Sigmoid colon (tissue), 4 donors: ENCODE results near the gene SULF2.

Source experiments
- CTCF ChIP-seq, 4 experiments: fragments of 450-650 bp in 3 of 4; fragments of 200-600 bp in 1 of 4; IDR thresholded peaks; one replicate each; pipeline ENCODE4 v1.5.1; 2016 to 2019; ENCODE audit warnings: antibody characterized with exemption in 4 of 4, mild to moderate bottlenecking in 3 of 4, moderate library complexity in 2 of 4
- EP300 ChIP-seq, 4 donors: sonication (generic); formaldehyde crosslinking; IDR thresholded peaks; one replicate each; pipeline ENCODE4 v1.6.1; 2017; ENCODE audit warnings: antibody characterized with exemption in 4 of 4
- POLR2A ChIP-seq, 2 donors: fragments of 450-650 bp; IDR thresholded peaks; one replicate each; pipeline ENCODE4 v1.6.1; 2016; ENCODE audit warnings: antibody characterized with exemption in 2 of 2, mild to moderate bottlenecking in 2 of 2, moderate library complexity in 2 of 2

DNA sequence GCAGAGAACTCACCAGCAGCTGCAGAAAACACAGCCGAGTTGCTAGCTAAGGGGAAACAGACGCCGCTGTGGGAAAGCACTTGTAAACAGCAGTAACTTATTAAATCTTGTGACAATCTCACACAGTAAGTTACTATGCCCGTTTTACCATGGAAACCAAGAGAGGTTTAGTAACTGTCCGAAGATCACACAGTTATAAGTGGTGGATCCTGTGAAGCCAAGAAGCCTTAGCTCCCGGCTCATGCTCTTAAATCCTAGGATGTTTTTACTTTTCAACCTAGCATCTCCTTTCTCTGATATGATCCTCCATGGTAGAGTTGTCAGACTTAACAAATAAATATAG is 1.5 kb upstream of the SULF2 start:
- TF ChIP-seq CTCF (IDR thresholded peaks at IDR 0.05) (no peak), POLR2A (IDR thresholded peaks at IDR 0.05) (no peak), EP300 (IDR thresholded peaks at IDR 0.05) (no peak)
